Measurements from ENCODE around the gene MRNIP. TPM values are rescaled to one million over a fixed set of nuclear protein-coding genes. Genes with fewer than 3 reads are reported as not detected.

The MRNIP gene
- total and polyA plus RNA-seq, 2 of the 8 experiments (the other 6 are each of a cell fraction or from before 2014, with no cell fraction given) = 29.6 TPM

GRCh38 chr5:179904463-179905160 lies 46.0 kb upstream of the MRNIP start:
- Histone ChIP-seq H2BK120ac (replicated peaks; ENCODE audit: low read depth, low read length) (no peak overlapping the region), H3K4ac (replicated peaks; ENCODE audit: insufficient read length, low read depth, low read length) (no peak overlapping the region), H3K79me2 (ENCODE audit: control insufficient read depth in 1 of 2, insufficient read depth in 2 of 2, low read length in 2 of 2) (peaks cover 0 to 2% of the 10 kb centered on the region in 2 experiments; a peak in 1 of 4 replicates), H2BK5ac (ENCODE audit: low read depth, low read length) (no peak overlapping the region), H3K14ac (ENCODE audit: insufficient read length) (no peak overlapping the region), H3K23me2 (ENCODE audit: low read depth, low read length) (peaks cover 7% of the 10 kb centered on the region; the same call in 1 of the 2 replicates), H3K9me3 (ENCODE audit: insufficient read depth in 2 of 2, low read depth in 1 of 2, low read length in 1 of 2) (no peaks in the 10 kb centered on the region), H3K56ac (replicated peaks; ENCODE audit: insufficient read length, low read depth, low read length) (no peak overlapping the region), H3K4me1 (replicated peaks in 1 of 4; ENCODE audit: control insufficient read depth in 3 of 4, insufficient read depth in 4 of 4, low read length in 3 of 4) (peaks cover 0 to 7% (median 4%) of the 10 kb centered on the region in 4 experiments; a peak in 5 of 7 replicates), H4K8ac (ENCODE audit: extremely low read depth, insufficient read depth, low read length) (no peak overlapping the region), H3K18ac (ENCODE audit: extremely low read depth, low read length) (no peak overlapping the region), H2BK20ac (ENCODE audit: low read length) (no peak overlapping the region), H3K27me3 (replicated peaks in 1 of 4; ENCODE audit: control insufficient read depth in 3 of 4, extremely low read depth in 1 of 4, insufficient read depth in 3 of 4, low read length in 3 of 4) (peaks cover 0 to 6% (median 0%) of the 10 kb centered on the region in 4 experiments; a peak in 2 of 7 replicates), H3K36me3 (ENCODE audit: control insufficient read depth in 2 of 4, insufficient read depth in 4 of 4, low read length in 3 of 4) (peaks cover 0 to 9% (median 0%) of the 10 kb centered on the region in 4 experiments; a peak in 3 of 8 replicates), H3K9ac (replicated peaks in 1 of 4; ENCODE audit: extremely low read depth in 1 of 4, low read depth in 3 of 4, low read length in 3 of 4) (no peak overlapping the region), H3K27ac (ENCODE audit: low read depth, low read length) (no peak overlapping the region), H2BK15ac (ENCODE audit: low read length) (no peak overlapping the region), H2AK5ac (ENCODE audit: low read depth, low read length) (no peak overlapping the region), H3K4me3 (ENCODE audit: extremely low read depth in 1 of 4, insufficient read depth in 2 of 4, low read depth in 3 of 4, low read length in 4 of 4) (no peak overlapping the region), H4K20me1 (replicated peaks in 1 of 2; ENCODE audit: control insufficient read depth in 1 of 2, insufficient read depth in 2 of 2, low read length in 2 of 2) (peaks cover 0 to 15% of the 10 kb centered on the region in 2 experiments), H3K79me1 (ENCODE audit: low read depth, low read length) (peaks cover 6% of the 10 kb centered on the region), H4K91ac (replicated peaks; ENCODE audit: insufficient read length, low read length) (no peak overlapping the region), H3K4me2 (ENCODE audit: insufficient read depth in 1 of 2, low read depth in 2 of 2, low read length in 2 of 2) (no peak overlapping the region), H2BK12ac (ENCODE audit: low read depth, low read length) (no peak overlapping the region), H2AFZ (ENCODE audit: low read length) (no peak overlapping the region), H3K23ac (ENCODE audit: insufficient read length) (no peak overlapping the region), H4K5ac (ENCODE audit: insufficient read length, low read depth, low read length) (no peak overlapping the region)
- DNase-seq (ENCODE audit: low read depth in 1 of 2, low spot score in 2 of 2) = no peak
- WGBS, 2 experiments (ENCODE audit: extremely low coverage in 1 of 2, insufficient coverage in 1 of 2, insufficient read length in 1 of 2, insufficient replicate concordance in 2 of 2, low coverage in 1 of 2, low lambda C conversion rate in 2 of 2, missing lambda C conversion rate in 1 of 2) = 96% methylated on average over 24 of the region's 25 CpGs; no CpG with 5 or more reads in 1 of the 2 experiments
- CTCF ChIA-PET (ENCODE audit: partially characterized antibody) = interaction anchor here (0.7 to 3.8 kb wide), 4 partner anchors 10 to 141 kb away, joined by 3 to 13 read pairs (median 4); no protein-coding TSS in a partner anchor
- POLR2A ChIA-PET (ENCODE audit: partially characterized antibody) = interaction anchor here (1.1 to 1.6 kb wide), 2 partner anchors 44 to 67 kb away, joined by 3 to 5 read pairs; no protein-coding TSS in a partner anchor
- FAIRE-seq = no peak
- no peak for TF ChIP-seq ATF2 (IDR thresholded peaks at IDR 0.05; ENCODE audit: low read length)
- no peak for TF ChIP-seq SP1 (IDR thresholded peaks at IDR 0.05; ENCODE audit: low read depth, low read length)
- no peak for TF ChIP-seq BCL11A (IDR thresholded peaks at IDR 0.05; ENCODE audit: low read depth in 2 of 2, low read length in 2 of 2)
- TF ChIP-seq MAFK (IDR thresholded peaks at IDR 0.05; ENCODE audit: low read depth, low read length) = no peak
- TF ChIP-seq TAF7 (optimal IDR thresholded peaks at IDR 0.05; ENCODE audit: borderline replicate concordance, low read depth, low read length) = no peak
- no peak for TF ChIP-seq ATF3 (IDR thresholded peaks at IDR 0.05; ENCODE audit: insufficient read depth, low read depth, low read length)
- TF ChIP-seq SRF (IDR thresholded peaks at IDR 0.05; ENCODE audit: low read depth, low read length) = no peak
- no peak for TF ChIP-seq FOSL1 (IDR thresholded peaks at IDR 0.05; ENCODE audit: insufficient read depth, low read depth, low read length)
- no peak for TF ChIP-seq SP2 (IDR thresholded peaks at IDR 0.05; ENCODE audit: low read length)

Measured in H1 (cell line).